Measurements from ENCODE around the gene RAPGEF4.

RAPGEF4 gene

DNA sequence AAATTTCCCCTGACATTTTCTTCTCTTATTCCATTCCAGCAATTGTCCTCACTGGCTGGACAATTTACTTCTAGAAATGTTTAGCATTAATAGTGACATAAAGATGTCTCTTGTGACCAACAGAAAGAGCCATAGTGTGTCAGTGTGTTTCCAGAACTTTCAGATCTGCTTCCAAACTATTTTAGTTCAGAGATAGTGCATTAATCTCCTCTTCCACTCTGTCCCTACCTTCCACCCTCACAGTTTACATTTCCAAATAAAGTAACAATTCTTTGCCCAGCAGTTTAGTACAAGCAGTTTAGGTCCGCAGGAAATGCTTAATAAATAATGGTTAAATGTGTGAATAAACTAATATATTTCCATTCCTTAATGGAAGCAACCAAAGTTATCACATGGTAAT, 24.5 kb upstream of the RAPGEF4 start:
- DNase-seq (no peak), ATAC-seq (replicated peaks) (no peak)
- Mint-ChIP-seq H3K4me1 (no peaks in the 10 kb centered on the region), H3K36me3 (no peaks in the 10 kb centered on the region), H3K4me3 (no peak overlapping the region), H3K27me3 (peaks cover 12 to 20% of the 10 kb centered on the region in 2 donors), H3K9me3 (no peaks in the 10 kb centered on the region), H3K27ac (no peak overlapping the region)

- Mint-ChIP-seq H3K27ac (no peak overlapping the region), H3K4me3 (no peak overlapping the region), H3K4me1 (no peaks in the 10 kb centered on the region), H3K36me3 (no peaks in the 10 kb centered on the region), H3K27me3 (peaks cover 6 to 11% of the 10 kb centered on the region in 2 donors), H3K9me3 (no peaks in the 10 kb centered on the region)
- DNase-seq (no peak), ATAC-seq (replicated peaks) (no peak)
Measured at GRCh38 chr2:172712251-172712650, 23.4 kb upstream of the RAPGEF4 start.

- Mint-ChIP-seq H3K4me3 (no peak overlapping the region), H3K27me3 (no peaks in the 10 kb centered on the region), H3K9me3 (no peaks in the 10 kb centered on the region), H3K27ac (no peak overlapping the region), H3K4me1 (no peaks in the 10 kb centered on the region), H3K36me3 (no peaks in the 10 kb centered on the region)
- ATAC-seq (replicated peaks) (no peak), DNase-seq (no peak)
Measured at GRCh38 chr2:172713365-172713875, 22.2 kb upstream of the RAPGEF4 start.

DNA sequence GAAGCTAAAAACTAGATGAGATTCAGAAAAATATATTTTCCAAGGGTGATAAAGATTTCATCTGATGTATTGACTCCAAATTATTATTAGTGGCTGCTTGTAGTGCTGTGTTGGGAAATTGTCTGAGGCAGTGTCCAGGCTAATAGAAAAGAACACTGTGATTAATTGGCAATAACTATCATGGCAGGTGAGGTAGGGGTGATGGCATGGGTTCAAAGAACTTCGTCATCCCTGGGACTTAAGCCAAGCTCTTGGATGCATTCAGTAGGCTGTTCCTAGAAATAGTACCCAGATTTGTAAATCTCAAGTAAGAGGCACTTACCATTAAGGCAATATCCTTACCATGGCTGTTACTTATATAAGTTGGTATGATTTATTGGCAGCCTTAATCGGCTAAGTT, 13.2 kb upstream of the RAPGEF4 start:
- Mint-ChIP-seq H3K27ac (no peak overlapping the region), H3K27me3 (peaks cover 4 to 20% of the 10 kb centered on the region in 2 donors), H3K36me3 (peaks cover 5 to 7% of the 10 kb centered on the region in 2 donors), H3K9me3 (peaks cover 7 to 12% of the 10 kb centered on the region in 2 donors), H3K4me1 (no peaks in the 10 kb centered on the region), H3K4me3 (no peak overlapping the region)
- ATAC-seq (replicated peaks) (no peak), DNase-seq (no peak)

- H3K27me3 Mint-ChIP-seq, result peaks cover 4 to 20% of the 10 kb centered on the region in 2 donors
- H3K4me1 Mint-ChIP-seq, result no peaks in the 10 kb centered on the region
- H3K9me3 Mint-ChIP-seq, result peaks cover 7 to 12% of the 10 kb centered on the region in 2 donors
Measured at GRCh38 chr2:172723286-172723685, 12.4 kb upstream of the RAPGEF4 start.

DNA sequence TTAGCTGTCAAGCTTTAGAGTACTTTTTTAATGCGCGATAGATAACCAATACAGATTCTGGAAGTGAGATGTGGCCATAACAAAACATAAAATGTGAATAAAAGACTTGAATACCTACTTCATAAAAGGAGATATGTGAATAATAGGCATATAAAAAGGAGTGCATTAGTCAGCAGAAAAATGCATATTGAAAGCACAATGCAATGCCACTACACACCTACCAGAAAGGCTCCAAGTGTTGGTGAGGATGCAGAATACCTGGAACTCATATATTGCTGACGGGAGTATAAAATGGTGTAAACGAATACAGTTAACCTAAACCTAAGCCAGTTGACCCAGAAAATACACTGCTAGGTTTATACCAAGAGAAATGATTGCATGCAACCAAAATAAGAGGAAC, 10.9 kb upstream of the RAPGEF4 start:
- no peak for DNase-seq
- Mint-ChIP-seq H3K4me1 (no peaks in the 10 kb centered on the region), H3K27me3 (peaks cover 4 to 20% of the 10 kb centered on the region in 2 donors), H3K4me3 (no peak overlapping the region), H3K36me3 (peaks cover 5 to 7% of the 10 kb centered on the region in 2 donors), H3K27ac (no peak overlapping the region), H3K9me3 (peaks cover 7 to 8% of the 10 kb centered on the region in 2 donors)
- ATAC-seq (replicated peaks), result no peak

More at GRCh38 chr2:172723286-172723685, 12.4 kb upstream of the RAPGEF4 start:
- peaks cover 5 to 7% of the 10 kb centered on the region in 2 donors for H3K36me3 Mint-ChIP-seq
- no peak for ATAC-seq (replicated peaks)
- no peak overlapping the region for H3K27ac Mint-ChIP-seq
- H3K4me3 Mint-ChIP-seq, result no peak overlapping the region
- no peak for DNase-seq

GRCh38 chr2:172725284-172725683, 10.4 kb upstream of the RAPGEF4 start:
- Mint-ChIP-seq H3K4me1 (no peaks in the 10 kb centered on the region), H3K27me3 (peaks cover 9 to 19% of the 10 kb centered on the region in 2 donors), H3K36me3 (peaks cover 5 to 7% of the 10 kb centered on the region in 2 donors), H3K27ac (no peak overlapping the region), H3K4me3 (no peak overlapping the region), H3K9me3 (peaks cover 6% of the 10 kb centered on the region in 2 donors)
- ATAC-seq (replicated peaks), result no peak
- no peak for DNase-seq

- Mint-ChIP-seq H3K4me1 (no peaks in the 10 kb centered on the region), H3K27ac (no peak overlapping the region), H3K4me3 (no peak overlapping the region), H3K27me3 (peaks cover 11 to 16% of the 10 kb centered on the region in 2 donors), H3K9me3 (peaks cover 2% of the 10 kb centered on the region in 2 donors), H3K36me3 (peaks cover 2% of the 10 kb centered on the region in 2 donors)
- no peak for DNase-seq
- ATAC-seq (replicated peaks), result no peak
Measured at GRCh38 chr2:172725746-172726145, 9.9 kb upstream of the RAPGEF4 start.

DNA sequence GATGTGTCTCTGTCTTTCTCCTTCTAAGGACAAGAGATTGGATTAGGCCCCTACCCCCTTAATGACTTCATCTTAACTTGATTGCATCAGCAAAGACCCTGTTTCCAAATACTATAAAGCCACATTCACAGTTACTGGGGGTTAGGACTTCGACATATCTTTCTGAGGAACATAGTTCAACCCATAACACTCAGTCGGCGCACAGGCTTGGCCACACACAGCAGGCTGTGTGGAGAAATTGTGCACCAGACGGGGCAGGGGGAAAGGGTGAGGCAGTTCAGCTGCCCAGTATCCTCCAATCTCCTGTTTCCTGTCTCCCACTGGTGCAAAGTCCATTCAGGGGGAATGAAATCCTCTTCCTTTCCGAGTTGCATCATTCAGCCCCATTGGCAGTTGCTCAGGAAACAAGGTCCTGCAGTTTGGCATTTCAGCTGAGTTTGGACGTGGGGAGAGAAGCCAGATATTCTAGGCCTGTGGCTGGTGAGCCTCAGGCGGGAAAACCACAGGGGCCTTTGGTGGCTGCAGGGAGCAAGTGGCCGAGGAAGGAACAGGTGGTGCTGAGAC, 9.4 kb upstream of the RAPGEF4 start:
- no peak overlapping the region for H3K27ac Mint-ChIP-seq
- no peak overlapping the region for H3K4me3 Mint-ChIP-seq
- H3K4me1 Mint-ChIP-seq, result no peaks in the 10 kb centered on the region
- H3K27me3 Mint-ChIP-seq, result peaks cover 14 to 16% of the 10 kb centered on the region in 2 donors
- ATAC-seq (replicated peaks) (no peak), DNase-seq (no peak)
- peaks cover 0 to 1% of the 10 kb centered on the region in 2 donors for H3K36me3 Mint-ChIP-seq
- H3K9me3 Mint-ChIP-seq, result no peaks in the 10 kb centered on the region

DNA sequence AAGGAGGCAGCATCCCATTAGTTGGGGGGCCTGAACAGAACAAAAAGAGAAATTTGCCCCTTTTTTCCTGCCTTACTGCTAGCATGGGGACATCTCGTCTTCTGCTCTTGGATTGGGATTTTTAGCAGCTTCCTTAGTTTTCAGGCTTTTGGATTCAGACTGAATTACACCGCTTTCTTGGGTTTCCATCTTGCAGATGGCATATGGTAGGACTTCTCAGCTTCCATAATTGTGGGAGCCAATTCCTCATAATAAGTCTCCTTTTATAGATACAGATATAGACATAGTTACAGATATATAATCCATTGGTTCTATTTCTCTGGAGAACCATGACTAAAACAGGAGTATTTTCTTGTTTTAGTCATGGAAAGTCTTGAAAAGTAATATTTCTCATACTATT, 5.2 kb upstream of the RAPGEF4 start:
- H3K27me3 Mint-ChIP-seq, result peaks cover 30 to 34% of the 10 kb centered on the region in 2 donors
- DNase-seq, result no peak
- no peak for ATAC-seq (replicated peaks)
- H3K4me3 Mint-ChIP-seq, result no peak overlapping the region
- no peaks in the 10 kb centered on the region for H3K9me3 Mint-ChIP-seq
- H3K4me1 Mint-ChIP-seq, result peaks cover 0 to 4% of the 10 kb centered on the region in 2 donors
- H3K27ac Mint-ChIP-seq, result no peak overlapping the region
- no peaks in the 10 kb centered on the region for H3K36me3 Mint-ChIP-seq

DNA sequence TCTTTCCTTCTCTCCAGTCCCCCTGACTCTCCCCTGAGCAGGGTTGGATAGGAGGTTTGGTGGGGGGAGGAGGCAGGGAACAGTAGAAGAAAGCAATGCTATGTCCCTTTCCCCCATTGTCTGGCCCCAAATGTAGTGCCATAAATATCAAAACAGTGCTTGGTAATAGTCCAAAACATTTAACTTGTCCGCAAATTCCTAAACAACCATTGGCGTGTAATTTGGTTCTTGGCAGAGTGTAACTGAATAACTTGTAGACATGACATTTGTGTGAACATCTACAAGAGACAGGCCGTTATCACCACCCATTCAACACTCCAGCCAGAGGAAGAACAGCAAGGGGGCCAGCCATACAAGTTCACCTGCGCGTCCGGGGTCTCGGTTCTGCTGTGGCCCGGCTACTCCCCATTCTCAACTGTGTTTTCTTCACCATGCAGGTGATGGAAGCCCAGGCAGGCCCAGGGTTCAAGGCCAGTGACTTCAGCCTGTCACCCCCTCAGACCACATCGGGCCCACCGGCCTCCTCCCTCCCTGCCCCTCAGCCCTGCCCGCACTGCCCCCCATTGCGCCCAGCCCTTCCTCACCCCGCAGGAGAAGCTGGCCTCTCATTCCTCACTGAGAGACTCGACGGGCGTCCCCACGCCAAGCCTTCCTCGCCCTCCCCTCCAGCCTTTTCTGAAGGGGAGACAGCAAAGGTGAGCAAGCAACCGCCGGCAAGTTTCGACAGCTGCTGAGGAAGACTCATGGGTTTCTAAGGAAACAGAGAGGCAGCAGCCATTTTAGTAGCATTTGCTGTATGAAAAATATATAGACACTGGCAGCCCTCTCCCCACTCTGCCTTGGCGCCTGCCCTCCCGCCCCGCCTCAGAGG, 699 bp upstream of the RAPGEF4 start:
- Mint-ChIP-seq H3K27ac (no peak overlapping the region), H3K9me3 (no peaks in the 10 kb centered on the region), H3K27me3 (peaks cover 56 to 60% of the 10 kb centered on the region in 2 donors), H3K36me3 (no peaks in the 10 kb centered on the region), H3K4me3 (peak overlapping the region; percentile 41 to 57), H3K4me1 (peaks cover 6 to 7% of the 10 kb centered on the region in 2 donors)
- ATAC-seq (replicated peaks) (peak in 1 of 2 donors; percentile 10), DNase-seq (no peak)

- peak overlapping the region; percentile 41 to 66 for H3K4me3 Mint-ChIP-seq
- H3K4me1 Mint-ChIP-seq, result peaks cover 6 to 7% of the 10 kb centered on the region in 2 donors
- H3K36me3 Mint-ChIP-seq, result no peaks in the 10 kb centered on the region
- H3K27me3 Mint-ChIP-seq, result peaks cover 43 to 52% of the 10 kb centered on the region in 2 donors
- no peaks in the 10 kb centered on the region for H3K9me3 Mint-ChIP-seq
- ATAC-seq (replicated peaks) (peak in 1 of 2 donors; percentile 16), DNase-seq (no peak)
- no peak overlapping the region for H3K27ac Mint-ChIP-seq
Measured at GRCh38 chr2:172736424-172737174, 954 bp downstream of the RAPGEF4 start.

- DNase-seq, result no peak
- Mint-ChIP-seq H3K27me3 (peaks cover 29 to 59% of the 10 kb centered on the region in 2 donors), H3K4me3 (no peak overlapping the region), H3K4me1 (peaks cover 3 to 7% of the 10 kb centered on the region in 2 donors), H3K9me3 (peaks cover 5 to 8% of the 10 kb centered on the region in 2 donors), H3K36me3 (no peaks in the 10 kb centered on the region), H3K27ac (no peak overlapping the region)
- ATAC-seq (replicated peaks), result no peak
Measured at GRCh38 chr2:172739661-172740266, 4.1 kb downstream of the RAPGEF4 start.

- ATAC-seq (replicated peaks), result no peak
- H3K4me1 Mint-ChIP-seq, result peaks cover 1 to 7% of the 10 kb centered on the region in 2 donors
- H3K27me3 Mint-ChIP-seq, result peaks cover 24 to 52% of the 10 kb centered on the region in 2 donors
Measured at GRCh38 chr2:172740856-172741255, 5.2 kb downstream of the RAPGEF4 start.

More at GRCh38 chr2:172740856-172741255, 5.2 kb downstream of the RAPGEF4 start:
- no peak for DNase-seq
- H3K9me3 Mint-ChIP-seq, result peaks cover 7 to 12% of the 10 kb centered on the region in 2 donors
- no peaks in the 10 kb centered on the region for H3K36me3 Mint-ChIP-seq
- no peak overlapping the region for H3K27ac Mint-ChIP-seq
- no peak overlapping the region for H3K4me3 Mint-ChIP-seq

Measured in stimulated activated naive B cell treated with anti-CD40 and anti-IgM and Interleukin-4, amounts not matched to agents 10 μg/mL and 1 μg/mL and 100 μg/mL, for 72 hours (primary cell).